22Rv1 (cell line): ENCODE data around the gene SLC7A14.

ENCODE experiments used
- H3K27ac ChIP-seq: fragments of 450-650 bp; 2 replicates; pipeline ENCODE4 v1.5.1; 2017
- CTCF ChIP-seq: fragments of 450-650 bp; IDR thresholded peaks from 2 replicates; pipeline ENCODE4 v1.5.1; 2017; ENCODE audit warnings: mild to moderate bottlenecking
- ZFX ChIP-seq: fragments of 450-650 bp; IDR thresholded peaks from 2 replicates; pipeline ENCODE4 v1.6.1; 2017; ENCODE audit warnings: antibody characterized with exemption, borderline replicate concordance

Gene SLC7A14

DNA sequence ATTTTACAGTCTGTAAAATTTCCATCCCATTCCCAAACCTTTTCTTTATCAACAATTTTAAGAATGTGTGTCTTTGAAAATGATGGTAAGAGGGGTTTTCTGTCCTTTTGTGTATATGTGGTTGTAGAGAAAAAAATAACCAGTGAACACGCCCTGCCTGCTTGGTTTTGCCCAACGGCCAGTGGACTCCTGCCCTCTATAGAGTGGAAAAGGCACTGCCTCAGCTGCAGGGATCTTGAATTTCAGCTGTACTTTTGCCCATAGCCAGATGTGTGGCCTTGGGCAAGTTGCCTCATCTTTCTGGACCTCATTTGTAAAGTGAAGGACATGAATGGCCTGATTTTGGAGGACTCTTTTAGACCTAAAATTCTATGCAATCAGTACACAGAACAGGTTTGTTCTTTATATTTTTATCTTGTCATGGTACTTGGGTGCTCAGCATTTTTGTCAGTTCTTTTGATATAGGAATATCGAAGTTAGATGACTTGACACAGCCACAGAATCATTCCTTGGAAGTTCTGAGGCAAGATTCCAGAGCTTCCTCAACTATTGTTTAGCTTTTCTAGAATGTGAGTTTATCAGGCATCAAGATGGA, 86.2 kb downstream of the SLC7A14 start:
- TF ChIP-seq CTCF (peak; percentile 84), ZFX (no peak)
- 0 out of 2 replicates have a peak overlapping the region, but pooled peaks have one; percentile 15 for H3K27ac ChIP-seq

- no peak for TF ChIP-seq CTCF
- no peak for TF ChIP-seq ZFX
- H3K27ac ChIP-seq = no peak overlapping the region
These were observed 88.4 kb downstream of the SLC7A14 start for GRCh38 chr3:170497207-170498095.

DNA sequence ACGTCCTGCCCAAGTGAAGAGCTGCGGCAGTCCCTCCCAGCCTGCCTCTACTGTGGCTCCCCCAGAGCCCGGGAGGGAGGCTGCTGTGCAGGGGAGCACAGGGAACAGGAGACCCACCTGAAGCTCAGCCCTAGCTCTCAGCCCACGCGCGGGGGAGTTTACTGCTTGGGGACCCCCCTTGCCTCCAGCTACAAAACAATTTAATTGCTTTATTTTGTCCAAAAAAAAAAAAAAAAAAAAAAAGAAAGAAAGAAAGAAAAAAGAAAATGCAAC, 89.1 kb downstream of the SLC7A14 start:
- H3K27ac ChIP-seq = no peak overlapping the region
- TF ChIP-seq ZFX (no peak), CTCF (no peak)

DNA sequence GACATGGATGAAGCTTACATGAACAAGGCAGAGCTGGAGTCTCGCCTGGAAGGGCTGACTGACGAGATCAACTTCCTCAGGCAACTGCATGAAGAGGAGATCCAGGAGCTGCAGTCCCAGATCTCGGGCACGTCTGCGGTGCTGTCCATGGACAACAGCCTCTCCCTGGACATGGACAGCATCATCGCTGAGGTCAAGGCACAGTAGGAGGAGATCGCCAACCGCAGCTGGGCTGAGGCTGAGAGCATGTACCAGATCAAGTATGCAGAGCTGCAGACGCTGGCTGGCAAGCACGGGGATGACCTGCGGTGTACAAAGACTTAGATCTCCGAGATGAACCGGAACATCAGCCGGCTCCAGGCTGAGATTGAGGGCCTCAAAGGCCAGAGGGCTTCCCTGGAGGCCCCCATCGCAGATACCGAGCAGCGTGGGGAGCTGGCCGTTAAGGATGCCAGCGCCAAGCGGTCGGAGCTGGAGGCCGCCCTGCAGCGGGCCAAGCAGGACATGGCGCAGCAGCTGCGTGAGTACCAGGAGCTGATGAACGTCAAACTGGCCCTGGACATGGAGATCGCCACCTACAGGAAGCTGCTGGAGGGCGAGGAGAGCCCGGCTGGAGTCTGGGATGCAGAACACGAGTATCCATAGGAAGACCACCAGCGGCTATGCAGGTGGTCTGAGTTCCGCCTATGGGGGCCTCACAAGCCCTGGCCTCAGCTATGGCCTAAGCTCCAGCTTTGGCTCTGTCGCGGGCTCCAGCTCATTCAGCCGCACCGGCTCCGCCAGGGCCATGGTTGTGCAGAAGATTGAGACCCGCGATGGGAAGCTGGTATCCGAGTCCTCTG, 89.6 kb downstream of the SLC7A14 start:
- TF ChIP-seq CTCF (0 out of 2 replicates have a peak, but pooled peaks have one; percentile 14), ZFX (no peak)
- H3K27ac ChIP-seq = no peak overlapping the region

GRCh38 chr3:170494766-170495165, 91.1 kb downstream of the SLC7A14 start:
- no peak for TF ChIP-seq ZFX
- TF ChIP-seq CTCF = no peak
- 0 out of 2 replicates have a peak overlapping the region, but pooled peaks have one; percentile 20 for H3K27ac ChIP-seq

- H3K27ac ChIP-seq = peak overlapping the region; percentile 67
- TF ChIP-seq CTCF (no peak), ZFX (no peak)
These were observed 92.1 kb downstream of the SLC7A14 start for GRCh38 chr3:170493712-170494182.
